HUES6 (cell line): ENCODE measurements around the gene NTM.

Experiments
- H3K27ac ChIP-seq: 2 replicates; pipeline ENCODE4 v1.7.0; 2013; ENCODE audit warnings: low read depth, mild to moderate bottlenecking, low read length, inconsistent platforms
- H3K27me3 ChIP-seq: 2 replicates; pipeline ENCODE4 v1.6.1; 2013; ENCODE audit warnings: low read length; ENCODE audit not compliant: control insufficient read depth, insufficient read depth
- H3K36me3 ChIP-seq: 2 replicates; pipeline ENCODE4 v1.6.1; 2013; ENCODE audit warnings: low read length; ENCODE audit not compliant: control insufficient read depth, insufficient read depth
- H3K4me1 ChIP-seq: 2 replicates; pipeline ENCODE4 v1.6.1; 2013; ENCODE audit warnings: low read length; ENCODE audit not compliant: control insufficient read depth, insufficient read depth
- H3K4me3 ChIP-seq: 2 replicates; pipeline ENCODE4 v1.5.1; 2013; ENCODE audit warnings: low read depth, low read length
- H3K9ac ChIP-seq: one replicate; pipeline ENCODE4 v1.6.1; 2013; ENCODE audit warnings: mild to moderate bottlenecking, low read length
- H3K9me3 ChIP-seq: 2 replicates; pipeline ENCODE4 v1.6.1; 2013; ENCODE audit warnings: low read depth, low read length; ENCODE audit not compliant: control insufficient read depth, insufficient read depth

Gene NTM

GRCh38 chr11:131349368-131350086 lies 20.9 kb upstream of the NTM start:
- H3K9ac ChIP-seq: no peak overlapping the region
- H3K4me3 ChIP-seq: no peak overlapping the region
- no peaks in the 10 kb centered on the region for H3K36me3 ChIP-seq
- H3K27ac ChIP-seq: no peak overlapping the region
- H3K4me1 ChIP-seq: peaks cover 11% of the 10 kb centered on the region
- no peaks in the 10 kb centered on the region for H3K9me3 ChIP-seq
- no peaks in the 10 kb centered on the region for H3K27me3 ChIP-seq

- Histone ChIP-seq H3K36me3 (no peaks in the 10 kb centered on the region), H3K27me3 (no peaks in the 10 kb centered on the region), H3K9ac (no peak overlapping the region), H3K4me1 (peaks cover 11% of the 10 kb centered on the region), H3K9me3 (no peaks in the 10 kb centered on the region), H3K4me3 (no peak overlapping the region), H3K27ac (no peak overlapping the region)
These were observed 19.5 kb upstream of the NTM start for GRCh38 chr11:131350872-131351271.

GRCh38 chr11:131351848-131352247 lies 18.6 kb upstream of the NTM start:
- Histone ChIP-seq H3K27ac (no peak overlapping the region), H3K36me3 (no peaks in the 10 kb centered on the region), H3K9me3 (no peaks in the 10 kb centered on the region), H3K27me3 (no peaks in the 10 kb centered on the region), H3K9ac (no peak overlapping the region), H3K4me3 (no peak overlapping the region), H3K4me1 (peaks cover 11% of the 10 kb centered on the region)

DNA sequence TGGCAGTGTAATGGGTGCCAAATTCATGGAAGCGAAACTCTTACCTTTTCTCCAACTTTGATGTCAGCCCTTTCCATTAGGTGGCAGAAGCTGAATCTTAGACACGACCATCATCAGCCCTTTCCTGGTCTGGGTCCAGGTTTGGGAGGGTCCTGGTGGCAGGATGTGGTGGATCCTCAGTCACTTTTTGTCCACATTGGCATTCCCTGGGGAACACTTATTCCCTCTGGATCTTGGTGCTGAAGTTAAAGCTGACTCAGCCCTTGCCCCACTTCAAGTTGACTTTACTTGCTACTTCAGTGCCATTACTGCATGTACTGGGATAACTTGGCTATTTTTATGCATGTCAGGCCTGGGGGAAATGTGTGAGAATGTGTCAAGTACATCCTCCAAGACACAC lies 16.6 kb upstream of the NTM start:
- H3K9me3 ChIP-seq: no peaks in the 10 kb centered on the region
- H3K27ac ChIP-seq: peak overlapping the region; percentile 48; the same call in 1 of the 2 replicates
- H3K9ac ChIP-seq: peak overlapping the region; percentile 5
- H3K4me1 ChIP-seq: peaks cover 11% of the 10 kb centered on the region
- H3K27me3 ChIP-seq: no peaks in the 10 kb centered on the region
- H3K36me3 ChIP-seq: no peaks in the 10 kb centered on the region
- no peak overlapping the region for H3K4me3 ChIP-seq

GRCh38 chr11:131354251-131354701 lies 16.1 kb upstream of the NTM start:
- no peaks in the 10 kb centered on the region for H3K27me3 ChIP-seq
- H3K9me3 ChIP-seq: no peaks in the 10 kb centered on the region
- H3K27ac ChIP-seq: peak overlapping the region; percentile 48; the same call in 1 of the 2 replicates
- peaks cover 11% of the 10 kb centered on the region for H3K4me1 ChIP-seq
- H3K4me3 ChIP-seq: no peak overlapping the region
- no peaks in the 10 kb centered on the region for H3K36me3 ChIP-seq
- peak overlapping the region; percentile 5 for H3K9ac ChIP-seq

DNA sequence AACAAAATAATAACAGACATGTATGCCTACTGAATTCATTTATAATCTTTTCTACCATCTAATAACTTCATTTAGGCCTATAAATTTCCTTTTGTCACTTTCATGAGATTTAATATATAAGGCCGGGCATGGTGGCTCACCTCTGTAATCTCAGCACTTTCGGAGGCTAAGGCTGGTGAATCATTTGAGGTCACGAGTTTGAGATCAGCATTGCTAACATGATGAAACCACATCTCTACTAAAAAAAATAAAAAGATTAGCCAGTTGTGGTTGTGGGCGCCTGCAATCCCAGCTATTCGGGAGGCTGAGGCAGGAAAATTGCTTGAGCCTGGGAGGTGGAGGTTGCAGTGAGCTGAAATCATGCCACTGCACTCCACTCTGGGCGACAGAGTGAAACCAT lies 14.2 kb upstream of the NTM start:
- H3K27me3 ChIP-seq: no peaks in the 10 kb centered on the region
- H3K4me1 ChIP-seq: peaks cover 11% of the 10 kb centered on the region
- no peak overlapping the region for H3K27ac ChIP-seq
- peaks cover 3% of the 10 kb centered on the region for H3K9me3 ChIP-seq
- no peaks in the 10 kb centered on the region for H3K36me3 ChIP-seq
- no peak overlapping the region for H3K9ac ChIP-seq
- H3K4me3 ChIP-seq: no peak overlapping the region

DNA sequence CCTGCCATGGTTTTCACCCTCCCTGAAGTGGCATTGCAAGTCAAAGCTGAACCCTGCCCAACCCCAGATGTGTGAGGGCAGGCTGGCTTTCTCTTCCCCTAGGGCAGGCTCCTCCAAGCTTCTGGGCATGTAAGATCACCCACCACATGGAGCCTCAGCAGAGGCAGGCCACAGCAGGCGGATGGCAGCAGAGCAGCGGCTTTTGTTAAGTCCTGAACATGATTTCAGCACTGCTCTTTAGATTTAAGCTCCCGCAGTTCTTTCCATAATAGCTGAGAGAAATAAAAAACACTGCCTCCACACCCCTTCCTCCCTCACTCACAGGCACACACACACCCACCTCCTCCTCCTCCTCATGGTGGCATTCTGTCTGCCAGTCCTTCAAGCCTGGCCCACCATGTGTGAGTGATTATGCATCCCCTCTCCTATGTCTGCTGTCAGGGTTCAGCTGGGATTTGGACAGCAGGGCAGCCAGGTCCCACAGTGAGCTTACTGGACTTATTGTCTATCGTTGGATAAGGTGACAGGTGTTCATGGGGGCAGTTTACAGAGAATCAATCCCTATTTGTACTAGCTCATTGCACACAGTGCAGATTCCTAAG lies 5.0 kb upstream of the NTM start:
- H3K27ac ChIP-seq: no peak overlapping the region
- no peak overlapping the region for H3K4me3 ChIP-seq
- 0 out of 2 replicates have a peak, but pooled peaks cover 3% of the 10 kb centered on the region for H3K4me1 ChIP-seq
- H3K9me3 ChIP-seq: no peaks in the 10 kb centered on the region
- no peak overlapping the region for H3K9ac ChIP-seq
- H3K36me3 ChIP-seq: no peaks in the 10 kb centered on the region
- peaks cover 5% of the 10 kb centered on the region; the same call in 1 of the 2 replicates for H3K27me3 ChIP-seq

DNA sequence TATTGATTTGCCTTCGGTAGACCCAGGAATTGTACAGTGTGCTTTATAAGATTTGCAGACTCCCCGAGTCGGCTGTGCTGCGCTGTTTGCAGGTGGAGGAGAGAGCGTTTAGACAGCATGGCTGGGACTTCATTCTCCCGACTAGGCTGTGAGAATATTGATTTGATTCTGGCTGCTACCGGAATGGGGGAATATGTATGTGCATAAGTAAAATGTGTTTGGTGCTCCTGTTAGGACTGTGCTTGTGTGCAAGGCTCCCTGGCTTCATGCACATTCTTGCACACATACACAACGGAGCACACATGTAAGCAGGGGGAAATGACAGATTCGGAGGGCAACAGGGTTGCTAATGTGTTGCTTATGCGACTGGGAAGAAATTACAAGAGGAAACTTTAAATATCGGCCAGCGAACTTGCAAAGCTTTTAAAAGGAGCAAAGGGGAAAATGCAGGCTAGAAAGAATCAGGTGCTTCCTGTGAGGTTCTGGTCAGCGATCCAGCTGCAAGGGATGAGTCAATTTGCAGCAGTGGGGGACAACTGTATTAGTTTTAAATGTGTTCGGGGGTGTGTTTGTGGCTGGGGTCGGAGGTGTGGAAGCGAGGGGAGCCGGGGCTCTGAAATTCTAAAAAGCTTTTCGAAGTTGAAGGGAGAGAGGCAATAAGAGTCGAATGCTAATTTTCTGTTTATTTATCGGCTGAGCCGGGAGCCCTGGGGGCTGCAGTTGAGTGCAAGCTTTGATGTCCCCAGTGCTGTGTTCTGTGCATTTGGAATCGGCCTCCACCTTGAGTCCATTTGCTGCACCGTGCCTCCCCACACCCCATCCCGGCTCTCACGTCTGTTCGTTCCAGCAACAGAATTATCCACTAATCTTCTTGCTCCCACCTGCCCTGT lies 731 bp downstream of the NTM start:
- Histone ChIP-seq H3K9me3 (no peaks in the 10 kb centered on the region), H3K4me3 (peak overlapping the region; percentile 48), H3K9ac (no peak overlapping the region), H3K27ac (no peak overlapping the region), H3K36me3 (no peaks in the 10 kb centered on the region), H3K27me3 (peaks cover 26% of the 10 kb centered on the region; the same call in 1 of the 2 replicates), H3K4me1 (peaks cover 45% of the 10 kb centered on the region)

GRCh38 chr11:131371791-131372104 lies 1.3 kb downstream of the NTM start:
- peaks cover 26% of the 10 kb centered on the region; the same call in 1 of the 2 replicates for H3K27me3 ChIP-seq
- H3K9me3 ChIP-seq: no peaks in the 10 kb centered on the region
- no peak overlapping the region for H3K9ac ChIP-seq
- H3K27ac ChIP-seq: no peak overlapping the region
- peaks cover 45% of the 10 kb centered on the region for H3K4me1 ChIP-seq
- H3K36me3 ChIP-seq: no peaks in the 10 kb centered on the region
- H3K4me3 ChIP-seq: peak overlapping the region; percentile 48; the same call in 1 of the 2 replicates

DNA sequence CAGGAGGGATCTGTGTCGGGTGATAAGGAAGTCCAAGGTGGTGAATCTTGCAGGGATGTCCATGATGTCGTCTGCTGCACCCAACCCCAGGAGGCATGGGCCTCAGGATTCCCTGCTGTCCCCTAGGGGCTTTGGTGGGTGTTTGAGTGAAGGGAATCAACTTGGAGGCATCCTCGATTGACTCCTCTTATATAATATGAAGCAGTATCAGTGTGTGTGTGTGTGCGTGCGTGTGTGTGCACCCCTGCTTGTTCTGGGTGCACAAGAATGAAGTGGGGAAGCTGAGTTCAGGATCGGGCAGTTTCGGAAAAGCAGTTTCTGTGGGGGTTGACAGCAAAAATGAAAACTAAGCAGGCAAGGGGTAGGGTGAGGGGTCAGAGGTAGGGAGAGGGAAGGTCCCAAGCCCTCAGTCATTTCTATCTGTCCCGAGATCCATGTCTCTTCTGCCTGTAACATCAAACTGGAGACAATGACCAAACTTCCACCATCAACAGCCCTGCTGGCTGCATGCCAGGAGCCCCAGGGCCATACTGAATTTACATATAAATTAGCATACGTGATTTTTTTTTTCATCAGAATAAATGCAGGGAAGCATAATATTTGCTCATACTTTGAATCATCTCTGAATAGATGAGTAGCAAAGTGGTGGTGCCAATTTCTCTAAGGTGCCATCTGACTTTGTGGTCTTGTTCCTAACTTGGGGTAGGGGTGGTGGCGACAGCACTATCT lies 2.0 kb downstream of the NTM start:
- H3K9ac ChIP-seq: no peak overlapping the region
- no peaks in the 10 kb centered on the region for H3K9me3 ChIP-seq
- H3K27me3 ChIP-seq: peaks cover 26% of the 10 kb centered on the region; the same call in 1 of the 2 replicates
- H3K27ac ChIP-seq: no peak overlapping the region
- H3K36me3 ChIP-seq: no peaks in the 10 kb centered on the region
- no peak overlapping the region; the same call in 1 of the 2 replicates for H3K4me3 ChIP-seq
- peaks cover 45% of the 10 kb centered on the region for H3K4me1 ChIP-seq
